GM23338 (cell line): ENCODE data around the gene RAD51B.
A peak's percentile ranks its signal among the peaks of the same experiment; 100 is the strongest.

ENCODE experiments used
- CREB1 ChIP-seq: fragments of 250-450 bp; sonication (Bioruptor Pico); IDR thresholded peaks from 2 replicates; pipeline ENCODE4 v1.5.0; 2020; ENCODE audit warnings: low read depth, mild to moderate bottlenecking, moderate library complexity
- CTCF ChIP-seq, 2 experiments: fragments of 200-600 bp in 1 of 2; sonication (generic) in 1 of 2; conservative IDR thresholded peaks; 2 replicates each; pipeline versions ENCODE4 v1.5.1 to v1.6.1; 2016 to 2017; ENCODE audit warnings: antibody characterized with exemption in 2 of 2, low read depth in 2 of 2, mild to moderate bottlenecking in 2 of 2, moderate library complexity in 1 of 2
- EZH2 ChIP-seq: fragments of 200-600 bp; sonication (generic); IDR thresholded peaks from one replicate; pipeline ENCODE4 v1.8.0; 2017; ENCODE audit warnings: antibody characterized with exemption, mild to moderate bottlenecking, low read depth; ENCODE audit not compliant: unreplicated experiment
- EZH2phosphoT487 ChIP-seq: fragments of 200-600 bp; sonication (generic); IDR thresholded peaks from one replicate; pipeline ENCODE4 v1.8.1; 2018; ENCODE audit warnings: antibody characterized with exemption; ENCODE audit not compliant: unreplicated experiment
- JUNB ChIP-seq: IDR thresholded peaks from one replicate; pipeline ENCODE4 v1.6.1; 2016; ENCODE audit warnings: antibody characterized with exemption; ENCODE audit not compliant: unreplicated experiment
- POLR2AphosphoS5 ChIP-seq: IDR thresholded peaks from 2 replicates; pipeline ENCODE4 v1.6.1; 2016; ENCODE audit warnings: antibody characterized with exemption, low read depth
- REST ChIP-seq: IDR thresholded peaks from one replicate; pipeline ENCODE4 v1.6.1; 2018; ENCODE audit warnings: antibody characterized with exemption; ENCODE audit not compliant: unreplicated experiment
- STAT1 ChIP-seq: IDR thresholded peaks from one replicate; pipeline ENCODE4 v1.6.1; 2016; ENCODE audit warnings: antibody characterized with exemption; ENCODE audit not compliant: unreplicated experiment
- ZNF331 ChIP-seq: fragments of 250-450 bp; sonication (Bioruptor Pico); IDR thresholded peaks from 2 replicates; pipeline ENCODE4 v1.5.0; 2020; ENCODE audit warnings: low read depth, mild to moderate bottlenecking, moderate library complexity
- ZNF462 ChIP-seq: fragments of 250-450 bp; sonication (Bioruptor Pico); IDR thresholded peaks from 2 replicates; pipeline ENCODE4 v1.5.0; 2020; ENCODE audit warnings: mild to moderate bottlenecking, moderate library complexity

GRCh38 chr14:67837011-67837624, 17.5 kb downstream of the RAD51B start:
- TF ChIP-seq POLR2AphosphoS5: no peak
- peak; percentile 82 to 84 for TF ChIP-seq CTCF (conservative IDR thresholded peaks at IDR 0.05; ENCODE audit: low read depth in 2 of 2)
- TF ChIP-seq CREB1: no peak
- TF ChIP-seq REST: no peak
- no peak for TF ChIP-seq EZH2
- TF ChIP-seq EZH2phosphoT487: no peak
- TF ChIP-seq ZNF331 (CRISPR knock-in tag): no peak
- no peak for TF ChIP-seq STAT1
- TF ChIP-seq JUNB: no peak
- TF ChIP-seq ZNF462: no peak
